Dedifferentiated amniotic fluid mesenchymal stem cell (primary cell): Measurements from ENCODE around the gene PNPLA8.
"Not testable (repeated sequence)": the region's sequence is repeated elsewhere in the genome, so short reads cannot be mapped to it uniquely, and the experiment has no call there.

Source experiments
- DNase-seq: peaks from one replicate; pipeline ENCODE4 v3.0.0-alpha.2; 2016; ENCODE audit errors: extremely low spot score

Gene PNPLA8, protein sequence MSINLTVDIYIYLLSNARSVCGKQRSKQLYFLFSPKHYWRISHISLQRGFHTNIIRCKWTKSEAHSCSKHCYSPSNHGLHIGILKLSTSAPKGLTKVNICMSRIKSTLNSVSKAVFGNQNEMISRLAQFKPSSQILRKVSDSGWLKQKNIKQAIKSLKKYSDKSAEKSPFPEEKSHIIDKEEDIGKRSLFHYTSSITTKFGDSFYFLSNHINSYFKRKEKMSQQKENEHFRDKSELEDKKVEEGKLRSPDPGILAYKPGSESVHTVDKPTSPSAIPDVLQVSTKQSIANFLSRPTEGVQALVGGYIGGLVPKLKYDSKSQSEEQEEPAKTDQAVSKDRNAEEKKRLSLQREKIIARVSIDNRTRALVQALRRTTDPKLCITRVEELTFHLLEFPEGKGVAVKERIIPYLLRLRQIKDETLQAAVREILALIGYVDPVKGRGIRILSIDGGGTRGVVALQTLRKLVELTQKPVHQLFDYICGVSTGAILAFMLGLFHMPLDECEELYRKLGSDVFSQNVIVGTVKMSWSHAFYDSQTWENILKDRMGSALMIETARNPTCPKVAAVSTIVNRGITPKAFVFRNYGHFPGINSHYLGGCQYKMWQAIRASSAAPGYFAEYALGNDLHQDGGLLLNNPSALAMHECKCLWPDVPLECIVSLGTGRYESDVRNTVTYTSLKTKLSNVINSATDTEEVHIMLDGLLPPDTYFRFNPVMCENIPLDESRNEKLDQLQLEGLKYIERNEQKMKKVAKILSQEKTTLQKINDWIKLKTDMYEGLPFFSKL

GRCh38 chr7:108525985-108526767, at the start of gene PNPLA8:
Gene PNPLA8 (minus strand): TSS chr7:108526135. CDS start chr7:108515491, 10,644 bp downstream.
- peak; percentile 99 for DNase-seq

DNA sequence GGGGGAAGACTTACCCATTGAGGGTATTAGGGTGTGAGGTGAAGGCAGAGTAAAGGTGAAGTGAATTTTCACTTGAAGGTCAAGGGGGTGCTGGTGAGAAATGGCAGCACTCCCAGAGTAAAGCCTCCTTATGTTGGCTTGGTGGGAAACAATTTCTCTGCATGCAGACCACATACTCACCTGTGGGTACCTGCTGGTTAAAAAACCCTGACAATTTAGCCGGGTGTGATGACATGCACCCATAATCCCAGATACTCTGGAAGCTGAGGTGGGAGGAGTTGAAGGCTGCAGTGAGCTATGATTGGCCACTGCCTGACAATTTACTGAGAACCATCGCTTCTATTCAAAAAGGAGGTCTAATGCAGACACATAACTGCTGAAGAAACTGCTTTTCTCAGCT, 49.2 kb upstream of the PNPLA8 start:
- DNase-seq: no peak

DNA sequence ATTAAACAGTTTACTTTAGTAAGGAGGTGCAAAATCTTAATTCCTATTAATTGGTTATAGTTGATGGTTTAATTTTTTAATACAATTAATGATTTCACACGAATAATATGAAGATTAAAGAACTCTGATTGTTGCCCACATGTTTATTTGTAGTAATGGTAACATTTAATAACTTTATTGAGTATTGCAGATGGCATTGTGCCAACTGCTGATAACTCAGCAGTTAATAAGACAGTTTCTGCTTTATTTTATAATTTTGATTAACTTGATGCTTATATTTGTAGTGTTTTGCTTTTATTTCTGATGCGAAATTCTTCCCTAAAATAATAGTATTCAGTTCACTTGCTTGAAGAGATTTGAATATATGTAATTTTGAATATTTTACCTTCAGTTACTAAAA, 46.5 kb upstream of the PNPLA8 start:
- no peak for DNase-seq

DNA sequence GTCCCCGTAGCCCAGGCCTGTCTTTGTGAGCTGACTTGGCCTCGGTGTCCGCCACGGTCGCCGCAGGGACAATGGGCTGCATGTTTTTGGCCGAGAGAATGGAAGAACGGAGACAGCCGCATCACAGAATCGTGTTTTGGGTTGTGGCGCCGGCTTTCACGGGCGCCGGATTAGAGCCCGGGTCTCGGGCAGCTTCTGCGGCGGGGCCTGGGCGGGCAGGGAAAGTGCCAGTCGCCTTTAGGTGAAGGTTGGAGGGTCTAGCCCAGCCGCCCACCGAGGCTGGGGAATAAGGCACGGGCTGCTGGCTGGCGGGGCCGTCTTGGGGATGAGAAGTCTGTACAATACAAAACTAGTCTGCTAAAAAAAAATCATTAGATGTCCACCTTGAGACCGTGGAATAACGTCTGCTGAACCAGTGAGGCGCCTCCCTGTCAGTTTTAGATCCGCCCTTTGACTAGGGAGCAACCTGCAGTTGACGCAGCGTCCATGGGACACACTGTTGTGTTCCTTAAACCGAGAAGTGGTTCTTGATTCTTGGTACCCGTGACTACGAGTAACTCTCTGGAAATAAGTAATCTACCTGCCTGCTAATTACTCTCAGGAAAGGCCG, 44.3 kb upstream of the PNPLA8 start:
- no peak for DNase-seq

GRCh38 chr7:108569381-108570145, 43.6 kb upstream of the PNPLA8 start, which contains the start of the genes DNAJB9 and THAP5:
Gene DNAJB9 (plus strand): TSS chr7:108569874. CDS start chr7:108571727, 1,853 bp downstream.
Gene THAP5 (minus strand): TSS chr7:108569706. CDS start chr7:108569569, 137 bp downstream.
- peak; percentile 99 for DNase-seq

DNA sequence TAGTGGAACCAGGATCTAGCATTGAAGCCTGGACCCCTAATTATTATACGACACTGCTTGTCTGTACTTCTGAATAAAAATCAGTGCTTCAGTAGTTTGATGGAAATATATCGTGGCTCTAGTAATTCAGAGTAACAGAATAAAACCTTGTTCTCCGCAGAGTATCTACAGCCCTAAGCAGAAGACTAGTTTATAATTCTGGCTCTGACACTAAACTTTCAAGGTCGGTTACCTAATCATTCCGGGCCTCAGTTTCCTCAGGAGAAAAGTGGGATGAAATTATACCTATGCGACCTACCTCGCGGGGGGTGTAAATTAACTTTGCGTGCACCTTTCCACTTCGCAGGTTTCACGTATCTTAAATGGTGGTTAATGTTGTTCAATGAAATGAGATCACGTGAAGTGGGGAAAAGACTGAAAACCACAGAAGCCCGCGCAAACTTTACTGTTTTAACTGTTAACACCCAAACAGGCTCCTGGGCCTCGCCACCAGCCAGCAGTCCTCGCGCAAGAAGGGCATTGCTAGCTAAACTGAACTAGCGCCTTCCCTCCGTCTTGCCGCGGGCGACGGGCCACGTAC, 43.0 kb upstream of the PNPLA8 start:
- no peak for DNase-seq

DNA sequence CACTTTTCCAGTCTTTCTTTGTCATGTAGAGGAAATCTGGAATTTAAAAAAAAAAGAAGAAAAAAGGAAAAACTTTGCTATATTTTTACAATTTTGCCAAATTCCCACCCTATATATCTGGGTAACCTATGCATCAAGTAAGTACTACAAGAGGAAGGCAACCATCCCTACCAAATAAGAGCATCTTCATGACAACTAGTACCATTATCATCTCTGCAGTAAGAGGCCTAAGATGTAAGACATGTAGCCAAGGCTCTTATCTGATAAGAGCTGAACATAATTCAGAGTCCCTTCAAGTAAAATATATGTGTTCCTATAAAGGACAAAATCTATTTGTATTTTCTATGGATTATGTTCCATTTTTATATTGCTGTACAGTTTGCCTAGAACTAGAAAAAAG, 40.1 kb upstream of the PNPLA8 start:
- DNase-seq: no peak

DNA sequence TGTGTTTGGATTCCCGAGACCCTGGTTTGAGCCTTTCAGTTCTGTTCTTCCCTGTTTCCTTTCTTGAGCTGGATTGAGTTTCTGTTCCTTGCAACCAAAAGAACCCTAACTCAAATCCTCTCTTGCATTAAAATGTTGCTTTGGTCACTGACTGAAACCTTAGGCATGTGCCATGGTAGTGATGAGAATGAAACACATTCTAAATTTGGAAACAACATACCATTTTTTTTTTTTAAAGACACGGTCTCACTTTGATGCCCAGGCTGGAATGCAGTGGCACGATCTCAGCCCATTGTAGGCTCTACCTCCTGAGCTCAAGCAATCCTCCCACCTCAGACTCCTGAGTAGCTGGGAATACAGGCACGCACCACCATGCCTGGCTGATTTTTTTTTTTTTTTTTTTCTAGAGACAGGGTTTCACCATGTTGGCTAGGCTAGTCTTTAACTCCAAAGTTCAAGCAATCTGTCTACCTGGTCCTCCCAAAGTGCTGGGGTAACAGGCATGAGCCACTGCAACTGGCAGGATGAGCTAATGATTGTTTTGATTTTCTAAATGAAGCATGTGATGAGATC, 35.2 kb upstream of the PNPLA8 start:
- DNase-seq: no peak

DNA sequence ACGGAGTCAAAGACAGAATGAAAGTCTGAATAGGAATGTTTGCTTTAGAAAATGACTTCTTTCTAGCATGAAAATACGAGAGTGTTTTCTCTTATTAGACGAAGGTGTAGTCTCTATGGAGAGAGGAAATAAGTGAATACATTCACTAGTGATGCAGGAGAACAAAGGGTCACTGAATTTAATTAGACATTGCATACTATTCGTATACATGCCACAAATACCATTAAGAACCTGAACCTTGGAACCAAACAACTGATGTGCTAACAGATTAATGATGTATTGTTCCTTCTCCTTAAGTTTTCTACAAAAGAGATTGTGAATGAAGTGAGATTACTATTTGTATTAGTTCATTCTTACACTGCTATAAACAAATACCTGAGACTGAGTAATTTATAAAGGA, 33.3 kb upstream of the PNPLA8 start:
- DNase-seq: no peak

DNA sequence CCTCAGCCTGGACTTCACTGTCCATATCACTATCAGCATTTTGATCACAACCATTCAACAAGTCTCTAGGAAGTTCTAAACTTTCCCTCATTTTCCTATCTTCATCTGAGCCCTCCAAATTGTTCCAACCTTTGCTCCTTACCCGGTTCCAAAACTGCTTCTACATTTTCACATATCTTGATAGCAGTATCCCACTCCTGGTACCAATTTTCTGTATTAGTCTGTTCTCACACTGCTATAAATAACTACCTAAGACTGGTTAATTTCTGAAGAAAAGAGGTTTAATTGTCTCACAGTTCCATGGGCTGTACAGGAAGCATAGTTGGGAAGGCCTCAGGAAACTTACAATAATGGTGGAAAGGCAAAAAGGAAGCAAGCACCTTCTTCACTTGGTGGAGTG, 31.7 kb upstream of the PNPLA8 start:
- no peak for DNase-seq

GRCh38 chr7:108557191-108557590, 31.3 kb upstream of the PNPLA8 start:
- no peak for DNase-seq

GRCh38 chr7:108556665-108557064, 30.7 kb upstream of the PNPLA8 start:
- not testable (repeated sequence) for DNase-seq

DNA sequence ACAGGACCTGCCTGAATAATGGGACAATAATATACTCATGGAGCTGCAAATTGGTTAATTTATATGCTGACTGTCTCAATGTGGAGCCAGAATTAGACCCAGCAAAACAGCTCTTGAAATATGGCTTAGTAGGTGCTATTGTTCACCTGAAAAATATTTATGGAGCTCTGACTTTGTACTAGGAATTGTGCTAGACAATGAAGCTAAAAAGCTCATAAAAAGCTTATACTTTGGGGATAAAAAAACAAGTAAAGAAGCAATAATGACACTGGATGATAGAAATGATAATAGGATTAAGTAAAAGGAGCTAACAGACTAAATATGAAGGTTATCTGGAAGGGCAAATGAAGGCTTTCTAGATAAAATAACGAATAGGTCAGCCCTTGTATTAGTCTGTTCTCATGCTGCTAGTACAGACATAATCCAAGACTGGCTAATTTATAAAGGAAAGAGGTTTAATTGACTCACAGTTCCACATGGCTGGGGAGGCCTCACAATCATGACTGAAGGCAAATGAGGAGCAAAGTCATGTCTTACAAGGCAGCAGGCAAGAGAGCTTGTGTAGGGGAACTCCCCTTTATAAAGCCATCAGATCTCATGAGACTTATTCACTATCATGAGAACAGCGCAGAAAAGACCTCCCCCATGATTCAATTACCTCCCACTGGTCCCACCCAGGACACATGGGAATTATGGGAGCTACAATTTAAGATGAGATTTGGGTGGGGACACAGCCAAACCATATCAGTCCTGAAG, 22.4 kb upstream of the PNPLA8 start:
- DNase-seq: not testable (repeated sequence)

DNA sequence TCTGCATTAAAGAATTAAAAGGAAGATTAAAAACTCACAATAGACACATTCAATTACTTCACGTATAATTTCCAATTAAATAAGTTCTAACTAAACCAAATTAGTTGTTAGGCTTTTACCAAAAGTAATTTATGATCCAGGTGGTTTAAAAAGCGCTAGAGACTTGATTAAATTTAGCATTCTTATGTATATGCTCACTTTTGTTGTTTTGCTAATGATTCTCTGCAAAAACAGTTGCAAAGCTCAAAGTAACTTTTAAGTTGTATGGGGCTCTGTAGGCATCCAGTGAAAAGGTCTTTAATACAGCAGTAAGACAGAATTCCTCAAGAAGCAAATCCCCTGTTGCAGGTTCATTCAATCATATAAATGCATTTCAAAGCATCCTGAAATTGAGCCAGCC, 15.5 kb upstream of the PNPLA8 start:
- DNase-seq: no peak

DNA sequence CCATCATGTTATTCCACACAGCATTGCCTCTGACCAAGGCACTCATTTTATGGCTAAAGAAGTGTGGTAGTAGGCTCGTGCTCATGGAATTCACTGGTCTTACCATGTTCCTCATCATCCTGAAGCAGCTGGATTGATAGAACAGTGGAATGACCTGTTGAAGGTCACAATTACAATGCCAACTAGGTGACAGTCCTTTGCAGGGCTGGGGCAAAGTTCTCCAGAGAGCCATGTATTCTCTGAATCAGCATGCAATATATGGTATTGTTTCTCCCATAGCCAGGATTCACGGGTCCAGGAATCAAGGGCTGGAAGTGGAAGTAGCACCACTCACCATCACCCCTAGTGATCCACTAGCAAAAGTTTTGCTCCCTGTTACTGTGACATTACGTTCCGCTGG, 12.8 kb upstream of the PNPLA8 start:
- DNase-seq: not testable (repeated sequence)

DNA sequence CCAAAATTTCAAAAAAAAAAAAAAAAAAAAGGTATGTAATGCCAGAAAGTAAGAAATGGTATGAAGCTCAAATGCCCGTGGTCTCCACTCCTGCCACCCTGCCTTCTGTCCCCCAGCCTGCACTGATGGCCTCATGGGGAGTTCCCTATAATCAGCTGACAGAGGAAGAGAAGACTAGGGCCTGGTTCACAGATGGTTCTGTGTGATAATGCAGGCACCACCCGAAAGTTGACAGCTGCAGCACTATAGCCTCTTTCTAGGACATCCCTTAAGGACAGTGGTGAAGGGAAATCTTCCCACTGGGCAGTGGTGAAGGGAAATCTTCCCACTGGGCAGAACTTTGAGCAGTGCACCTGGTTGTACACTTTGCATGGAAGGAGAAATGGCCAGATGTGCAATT, 12.3 kb upstream of the PNPLA8 start:
- DNase-seq: not testable (repeated sequence)

DNA sequence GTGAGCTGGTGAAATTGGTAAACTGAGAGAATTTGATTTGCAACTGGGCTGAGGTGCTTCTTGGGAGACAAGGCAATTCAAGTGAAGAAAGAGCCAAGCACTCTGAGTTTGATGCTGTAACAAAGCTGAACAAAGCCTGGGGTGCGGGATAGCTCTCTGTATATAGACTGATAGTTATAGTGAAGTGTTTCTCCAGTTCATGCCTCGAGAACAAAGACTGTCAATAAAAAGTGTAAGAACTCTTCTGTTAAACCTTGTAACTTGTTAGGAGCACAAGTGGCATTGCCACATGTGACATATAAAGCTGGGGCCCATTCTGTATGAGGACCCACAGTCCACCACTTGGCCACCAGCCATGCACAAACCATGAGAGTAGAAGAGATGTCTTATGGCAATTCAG, 11.3 kb upstream of the PNPLA8 start:
- no peak for DNase-seq

DNA sequence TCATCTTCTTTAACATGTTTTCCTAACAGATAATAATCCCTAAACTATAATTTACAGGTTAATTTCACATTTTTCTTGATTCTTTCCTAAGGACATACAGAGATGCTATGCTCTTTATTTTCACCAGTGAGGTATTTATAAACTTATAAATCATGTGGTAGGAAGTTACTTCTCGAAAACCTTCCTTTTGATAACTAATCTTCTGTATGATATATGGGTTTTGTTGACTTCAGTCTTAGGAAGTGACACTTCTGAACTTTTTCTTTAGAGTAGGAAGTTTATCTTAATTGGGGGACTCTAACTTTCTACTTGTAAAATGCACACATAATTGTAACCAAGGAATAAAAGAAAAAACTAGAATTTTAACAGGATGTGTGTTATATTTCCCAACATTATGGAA, 9.8 kb upstream of the PNPLA8 start:
- no peak for DNase-seq

DNA sequence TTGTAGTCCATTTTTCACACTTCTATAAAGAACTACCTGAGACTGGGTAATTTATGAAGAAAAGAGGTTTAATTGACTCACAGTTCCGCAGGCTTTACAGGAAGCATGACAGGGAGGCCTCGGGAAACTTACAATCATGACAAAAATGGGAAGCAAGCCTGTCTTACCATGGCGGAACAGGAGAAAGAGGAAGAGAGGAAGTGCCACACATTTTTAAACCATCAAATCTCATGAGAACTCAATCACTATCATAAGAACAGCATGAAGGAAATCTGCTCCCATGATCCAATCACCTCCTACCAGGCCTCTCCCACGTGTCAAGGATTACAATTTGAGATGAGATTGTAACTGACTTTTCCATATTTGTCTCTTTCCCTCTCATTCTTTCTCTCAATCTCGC, 9.3 kb upstream of the PNPLA8 start:
- DNase-seq: no peak
